Measurements from ENCODE around the gene GMDS.

- TF ChIP-seq CTCF (conservative IDR thresholded peaks at IDR 0.05; ENCODE audit: low read length) (no peak), EZH2phosphoT487 (IDR thresholded peaks at IDR 0.05; ENCODE audit: borderline replicate concordance) (no peak)
Observed at GRCh38 chr6:2187826-2188225, 57.6 kb downstream of the GMDS start.

Measured in Loucy (cell line).